Uterus (tissue), 4 donors: ENCODE results near the gene ZBED3. TPM values are rescaled to one million over a fixed set of nuclear protein-coding genes. Genes with fewer than 3 reads are reported as not detected.

Experiments used
- DNase-seq, 2 donors: peaks; one replicate each; pipeline ENCODE4 v3.0.0-alpha.2; 2019 to 2020
- H3K27ac ChIP-seq, 2 donors: fragments of 200-600 bp; sonication (generic); 1 replicate in 1 of 2; 2 replicates in 1 of 2; pipeline ENCODE4 v1.5.1; 2016 to 2018
- H3K27me3 ChIP-seq, 2 donors: fragments of 200-600 bp; sonication (generic); one replicate each; pipeline ENCODE4 v1.5.1; 2018 to 2019; ENCODE audit warnings: control low read depth in 1 of 2
- H3K36me3 ChIP-seq, 2 donors: fragments of 200-600 bp; sonication (generic); one replicate each; pipeline ENCODE4 v1.5.1; 2019; ENCODE audit warnings: control low read depth in 1 of 2
- H3K4me1 ChIP-seq, 2 donors: fragments of 200-600 bp; sonication (generic); one replicate each; pipeline ENCODE4 v1.5.1; 2018 to 2019; ENCODE audit warnings: control low read depth in 1 of 2
- H3K4me3 ChIP-seq, 2 donors: fragments of 200-600 bp; sonication (generic); 1 replicate in 1 of 2; 2 replicates in 1 of 2; pipeline ENCODE4 v1.5.1; 2018 to 2019; ENCODE audit warnings: mild to moderate bottlenecking in 1 of 2
- H3K9me3 ChIP-seq, 2 donors: fragments of 200-600 bp; sonication (generic); one replicate each; pipeline ENCODE4 v1.5.1; 2019; ENCODE audit warnings: control low read depth in 1 of 2
- CTCF ChIP-seq, 4 experiments: fragments of 200-600 bp in 2 of 4; fragments of 450-650 bp in 2 of 4; sonication (generic) in 2 of 4; IDR thresholded peaks; one replicate each; pipeline ENCODE4 v1.5.1; 2016 to 2019; ENCODE audit warnings: antibody characterized with exemption in 4 of 4, mild to moderate bottlenecking in 2 of 4, moderate library complexity in 1 of 4
- POLR2A ChIP-seq, 2 donors: fragments of 450-650 bp; IDR thresholded peaks; one replicate each; pipeline ENCODE4 v1.6.1; 2016; ENCODE audit warnings: antibody characterized with exemption in 2 of 2, mild to moderate bottlenecking in 1 of 2, moderate library complexity in 1 of 2
- intact Hi-C: fragments of 100-400 bp; cut with DNase I; formaldehyde crosslinking; loops from one replicate; pipeline ENCODE4 v1.15.1; 2023; ENCODE audit warnings: low total_unique reads
- small RNA-seq: library from RNA; depleted of rRNA; stranded (forward); fragments of <200 nt; gene quantifications from one replicate; pipeline ENCODE3, GENCODE V24; 2016
- total RNA-seq, 4 donors: library from RNA; depleted of rRNA in 3 of 4; stranded (reverse); fragments of >200 nt in 3 of 4; gene quantifications; one replicate each; pipeline versions ENCODE4 v1.1.0 to v1.2.4, GENCODE V29; 2014 to 2023
- donor health status: DM: yes; HTN: yes; CAD: no.

ZBED3 gene
- total RNA-seq, 4 donors from 2014 or later: 2.6 to 26.9 (median 4.7) TPM

- TF ChIP-seq CTCF (IDR thresholded peaks at IDR 0.05) (no peak), POLR2A (IDR thresholded peaks at IDR 0.05) (no peak)
- H3K27me3 ChIP-seq: no peaks in the 10 kb centered on the region
- no peak for DNase-seq
Observed at GRCh38 chr5:77028631-77029375, 58.3 kb downstream of the ZBED3 start.

GRCh38 chr5:77024490-77024889 lies 62.6 kb downstream of the ZBED3 start:
- Histone ChIP-seq H3K4me3 (no peak overlapping the region), H3K27ac (no peak overlapping the region), H3K36me3 (no peaks in the 10 kb centered on the region), H3K4me1 (no peaks in the 10 kb centered on the region), H3K9me3 (no peaks in the 10 kb centered on the region), H3K27me3 (peaks cover 0 to 6% of the 10 kb centered on the region in 2 donors)
- TF ChIP-seq POLR2A (IDR thresholded peaks at IDR 0.05) (no peak), CTCF (IDR thresholded peaks at IDR 0.05) (no peak)
- DNase-seq: no peak
- intact Hi-C loops: no loop called here

More at GRCh38 chr5:77028631-77029375, 58.3 kb downstream of the ZBED3 start:
- H3K4me3 ChIP-seq: no peak overlapping the region
- H3K4me1 ChIP-seq: peaks cover 0 to 9% of the 10 kb centered on the region in 2 donors
- H3K9me3 ChIP-seq: no peaks in the 10 kb centered on the region
- intact Hi-C loops: no loop called here
- H3K27ac ChIP-seq: no peak overlapping the region
- no peaks in the 10 kb centered on the region for H3K36me3 ChIP-seq

GRCh38 chr5:77022511-77023417 lies 64.3 kb downstream of the ZBED3 start:
- intact Hi-C loops: no loop called here
- Histone ChIP-seq H3K4me1 (no peaks in the 10 kb centered on the region), H3K27ac (no peak overlapping the region), H3K9me3 (no peaks in the 10 kb centered on the region), H3K36me3 (no peaks in the 10 kb centered on the region), H3K27me3 (peaks cover 0 to 6% of the 10 kb centered on the region in 2 donors), H3K4me3 (no peak overlapping the region)
- no peak for DNase-seq
- no peak for TF ChIP-seq POLR2A (IDR thresholded peaks at IDR 0.05)
- no peak for TF ChIP-seq CTCF (IDR thresholded peaks at IDR 0.05)

Small RNA genes within 50 kb of the gene (small RNA-seq; reads per million reads assigned to genes)
- gene SNORA47: 759 reads per million, percentile 97 among the genes with 10 or more reads in this experiment

Other genes with a start within 250 kb of the ZBED3 start
- gene S100Z, start 237.3 kb downstream of the ZBED3 start, total RNA-seq: under 1 TPM in 1 of 4 donors, not detected in 3; 0.35 TPM
- gene CRHBP, start 134.2 kb downstream of the ZBED3 start, total RNA-seq: 1 to 10 TPM in 3 of 4 donors, not detected in 1; 1.3 to 8.1 (median 7.0) TPM
- gene AGGF1, start 56.9 kb downstream of the ZBED3 start, total RNA-seq: 10 to 100 TPM; 10.6 to 44.7 (median 23.2) TPM
- 10 to 100 TPM; 13.0 to 54.4 (median 27.3) TPM for gene PDE8B, start 123.4 kb upstream of the ZBED3 start, total RNA-seq